DND-41 (cell line): ENCODE results near the gene ANO1.

ENCODE experiments used
- CTCF ChIP-seq: IDR thresholded peaks from 2 replicates; pipeline ENCODE4 v1.5.1; 2012; ENCODE audit warnings: borderline replicate concordance, low read length, moderate library complexity, mild to moderate bottlenecking; ENCODE audit not compliant: poor library complexity, severe bottlenecking; ENCODE audit errors: extremely low read depth
- EZH2 ChIP-seq: IDR thresholded peaks from 3 replicates; pipeline ENCODE4 v1.6.1; 2012; ENCODE audit warnings: borderline replicate concordance, low read depth, mild to moderate bottlenecking, moderate library complexity, low read length, inconsistent platforms; ENCODE audit not compliant: severe bottlenecking

GRCh38 chr11:70050243-70050642 is 27.9 kb upstream of the ANO1 start:
- no peak for TF ChIP-seq CTCF
- TF ChIP-seq EZH2, result no peak
